ENCODE measurements around the gene PLPP7.
"Not testable (repeated sequence)": the region's sequence is repeated elsewhere in the genome, so short reads cannot be mapped to it uniquely, and the experiment has no call there.

Gene PLPP7

GRCh38 chr9:131307974-131308373 is 18.5 kb downstream of the PLPP7 start:
- no peak for FAIRE-seq

GRCh38 chr9:131308452-131308851 is 18.9 kb downstream of the PLPP7 start:
- no peak for FAIRE-seq

- no peak for FAIRE-seq
Measured at GRCh38 chr9:131308906-131309529, 19.5 kb downstream of the PLPP7 start.

- FAIRE-seq, result no peak
Measured at GRCh38 chr9:131309530-131310276, 20.2 kb downstream of the PLPP7 start.

- no peak for FAIRE-seq
Measured at GRCh38 chr9:131310833-131311554, 21.5 kb downstream of the PLPP7 start.

GRCh38 chr9:131312246-131312645 is 22.7 kb downstream of the PLPP7 start:
- no peak for FAIRE-seq

GRCh38 chr9:131312822-131313770 is 23.6 kb downstream of the PLPP7 start:
- FAIRE-seq, result no peak

GRCh38 chr9:131318231-131319085 is 28.9 kb downstream of the PLPP7 start:
- FAIRE-seq, result no peak

- no peak for FAIRE-seq
Measured at GRCh38 chr9:131319486-131319885, 30.0 kb downstream of the PLPP7 start.

GRCh38 chr9:131320031-131320685 is 30.6 kb downstream of the PLPP7 start:
- FAIRE-seq, result no peak

GRCh38 chr9:131323629-131324028 is 34.1 kb downstream of the PLPP7 start:
- FAIRE-seq, result no peak

GRCh38 chr9:131324736-131325679 is 35.5 kb downstream of the PLPP7 start:
- FAIRE-seq, result no peak

- no peak for FAIRE-seq
Measured at GRCh38 chr9:131329241-131329641, 39.7 kb downstream of the PLPP7 start.

- FAIRE-seq, result no peak
Measured at GRCh38 chr9:131330814-131331600, 41.5 kb downstream of the PLPP7 start.

GRCh38 chr9:131331996-131332395 is 42.5 kb downstream of the PLPP7 start:
- FAIRE-seq, result not testable (repeated sequence)

- no peak for FAIRE-seq
Measured at GRCh38 chr9:131333771-131334628, 44.5 kb downstream of the PLPP7 start.

- no peak for FAIRE-seq
Measured at GRCh38 chr9:131334629-131335367, 45.3 kb downstream of the PLPP7 start.

All from G401.6 (cell line).